ENCODE data around the gene RNU6-7.

The RNU6-7 gene

GRCh38 chr14:32225378-32225920, 23.6 kb downstream of the RNU6-7 start:
- Histone ChIP-seq H3K9me3 (ENCODE audit: control insufficient read depth in 2 of 2, low read length in 2 of 2) (no peaks in the 10 kb centered on the region), H3K27ac (ENCODE audit: low read depth in 2 of 2, low read length in 2 of 2) (no peak overlapping the region), H3K4me3 (ENCODE audit: low read length in 2 of 2) (no peak overlapping the region), H3K36me3 (ENCODE audit: control insufficient read depth in 2 of 2, insufficient read depth in 2 of 2, low read length in 2 of 2) (no peaks in the 10 kb centered on the region), H3K9ac (ENCODE audit: low read depth in 1 of 2, low read length in 2 of 2) (no peak overlapping the region), H3K27me3 (ENCODE audit: control insufficient read depth in 2 of 2, insufficient read depth in 2 of 2, low read length in 2 of 2) (no peaks in the 10 kb centered on the region), H3K4me1 (ENCODE audit: control insufficient read depth in 2 of 2, insufficient read depth in 2 of 2, low read length in 2 of 2) (peaks cover 0 to 3% of the 10 kb centered on the region in 2 donors)

GRCh38 chr14:32226056-32226455, 24.2 kb downstream of the RNU6-7 start:
- H3K4me3 ChIP-seq (ENCODE audit: low read length in 2 of 2), result no peak overlapping the region
- no peaks in the 10 kb centered on the region for H3K27me3 ChIP-seq (ENCODE audit: control insufficient read depth in 2 of 2, insufficient read depth in 2 of 2, low read length in 2 of 2)
- no peak overlapping the region for H3K27ac ChIP-seq (ENCODE audit: low read depth in 2 of 2, low read length in 2 of 2)
- peaks cover 0 to 3% of the 10 kb centered on the region in 2 donors for H3K4me1 ChIP-seq (ENCODE audit: control insufficient read depth in 2 of 2, insufficient read depth in 2 of 2, low read length in 2 of 2)
- H3K9me3 ChIP-seq (ENCODE audit: control insufficient read depth in 2 of 2, low read length in 2 of 2), result no peaks in the 10 kb centered on the region
- no peak overlapping the region for H3K9ac ChIP-seq (ENCODE audit: low read depth in 1 of 2, low read length in 2 of 2)
- no peaks in the 10 kb centered on the region for H3K36me3 ChIP-seq (ENCODE audit: control insufficient read depth in 2 of 2, insufficient read depth in 2 of 2, low read length in 2 of 2)

- Histone ChIP-seq H3K4me1 (ENCODE audit: control insufficient read depth in 2 of 2, insufficient read depth in 2 of 2, low read length in 2 of 2) (no peaks in the 10 kb centered on the region), H3K4me3 (ENCODE audit: low read length in 2 of 2) (no peak overlapping the region), H3K27me3 (ENCODE audit: control insufficient read depth in 2 of 2, insufficient read depth in 2 of 2, low read length in 2 of 2) (no peaks in the 10 kb centered on the region), H3K9me3 (ENCODE audit: control insufficient read depth in 2 of 2, low read length in 2 of 2) (no peaks in the 10 kb centered on the region), H3K9ac (ENCODE audit: low read depth in 1 of 2, low read length in 2 of 2) (no peak overlapping the region), H3K36me3 (ENCODE audit: control insufficient read depth in 2 of 2, insufficient read depth in 2 of 2, low read length in 2 of 2) (no peaks in the 10 kb centered on the region), H3K27ac (ENCODE audit: low read depth in 2 of 2, low read length in 2 of 2) (no peak overlapping the region)
Observed at GRCh38 chr14:32230181-32230580, 28.3 kb downstream of the RNU6-7 start.

- H3K9ac ChIP-seq (ENCODE audit: low read depth in 1 of 2, low read length in 2 of 2), result no peak overlapping the region
- no peaks in the 10 kb centered on the region for H3K4me1 ChIP-seq (ENCODE audit: control insufficient read depth in 2 of 2, insufficient read depth in 2 of 2, low read length in 2 of 2)
- H3K27ac ChIP-seq (ENCODE audit: low read depth in 2 of 2, low read length in 2 of 2), result no peak overlapping the region
- H3K27me3 ChIP-seq (ENCODE audit: control insufficient read depth in 2 of 2, insufficient read depth in 2 of 2, low read length in 2 of 2), result no peaks in the 10 kb centered on the region
- no peaks in the 10 kb centered on the region for H3K9me3 ChIP-seq (ENCODE audit: control insufficient read depth in 2 of 2, low read length in 2 of 2)
- H3K36me3 ChIP-seq (ENCODE audit: control insufficient read depth in 2 of 2, insufficient read depth in 2 of 2, low read length in 2 of 2), result no peaks in the 10 kb centered on the region
- H3K4me3 ChIP-seq (ENCODE audit: low read length in 2 of 2), result no peak overlapping the region
Observed at GRCh38 chr14:32230695-32231280, 28.9 kb downstream of the RNU6-7 start.

- no peaks in the 10 kb centered on the region for H3K27me3 ChIP-seq (ENCODE audit: control insufficient read depth in 2 of 2, insufficient read depth in 2 of 2, low read length in 2 of 2)
- H3K9ac ChIP-seq (ENCODE audit: low read depth in 1 of 2, low read length in 2 of 2), result no peak overlapping the region
- H3K36me3 ChIP-seq (ENCODE audit: control insufficient read depth in 2 of 2, insufficient read depth in 2 of 2, low read length in 2 of 2), result no peaks in the 10 kb centered on the region
- H3K27ac ChIP-seq (ENCODE audit: low read depth in 2 of 2, low read length in 2 of 2), result no peak overlapping the region
- H3K9me3 ChIP-seq (ENCODE audit: control insufficient read depth in 2 of 2, low read length in 2 of 2), result no peaks in the 10 kb centered on the region
- no peak overlapping the region for H3K4me3 ChIP-seq (ENCODE audit: low read length in 2 of 2)
- H3K4me1 ChIP-seq (ENCODE audit: control insufficient read depth in 2 of 2, insufficient read depth in 2 of 2, low read length in 2 of 2), result no peaks in the 10 kb centered on the region
Observed at GRCh38 chr14:32232481-32232880, 30.6 kb downstream of the RNU6-7 start.

GRCh38 chr14:32233260-32233659, 31.4 kb downstream of the RNU6-7 start:
- Histone ChIP-seq H3K36me3 (ENCODE audit: control insufficient read depth in 2 of 2, insufficient read depth in 2 of 2, low read length in 2 of 2) (no peaks in the 10 kb centered on the region), H3K27me3 (ENCODE audit: control insufficient read depth in 2 of 2, insufficient read depth in 2 of 2, low read length in 2 of 2) (no peaks in the 10 kb centered on the region), H3K4me1 (ENCODE audit: control insufficient read depth in 2 of 2, insufficient read depth in 2 of 2, low read length in 2 of 2) (no peaks in the 10 kb centered on the region)

GRCh38 chr14:32244404-32244803, 42.6 kb downstream of the RNU6-7 start:
- Histone ChIP-seq H3K4me1 (ENCODE audit: control insufficient read depth in 2 of 2, insufficient read depth in 2 of 2, low read length in 2 of 2) (no peaks in the 10 kb centered on the region), H3K36me3 (ENCODE audit: control insufficient read depth in 2 of 2, insufficient read depth in 2 of 2, low read length in 2 of 2) (no peaks in the 10 kb centered on the region), H3K27ac (ENCODE audit: low read depth in 2 of 2, low read length in 2 of 2) (no peak overlapping the region), H3K4me3 (ENCODE audit: low read length in 2 of 2) (no peak overlapping the region), H3K9me3 (ENCODE audit: control insufficient read depth in 2 of 2, low read length in 2 of 2) (no peaks in the 10 kb centered on the region), H3K27me3 (ENCODE audit: control insufficient read depth in 2 of 2, insufficient read depth in 2 of 2, low read length in 2 of 2) (no peaks in the 10 kb centered on the region), H3K9ac (ENCODE audit: low read depth in 1 of 2, low read length in 2 of 2) (no peak overlapping the region)

More at GRCh38 chr14:32233260-32233659, 31.4 kb downstream of the RNU6-7 start:
- H3K4me3 ChIP-seq (ENCODE audit: low read length in 2 of 2), result no peak overlapping the region
- H3K9me3 ChIP-seq (ENCODE audit: control insufficient read depth in 2 of 2, low read length in 2 of 2), result no peaks in the 10 kb centered on the region
- no peak overlapping the region for H3K27ac ChIP-seq (ENCODE audit: low read depth in 2 of 2, low read length in 2 of 2)
- no peak overlapping the region for H3K9ac ChIP-seq (ENCODE audit: low read depth in 1 of 2, low read length in 2 of 2)

GRCh38 chr14:32246751-32247150, 44.9 kb downstream of the RNU6-7 start:
- Histone ChIP-seq H3K9me3 (ENCODE audit: control insufficient read depth in 2 of 2, low read length in 2 of 2) (no peaks in the 10 kb centered on the region), H3K4me3 (ENCODE audit: low read length in 2 of 2) (no peak overlapping the region), H3K9ac (ENCODE audit: low read depth in 1 of 2, low read length in 2 of 2) (no peak overlapping the region), H3K4me1 (ENCODE audit: control insufficient read depth in 2 of 2, insufficient read depth in 2 of 2, low read length in 2 of 2) (no peaks in the 10 kb centered on the region), H3K27ac (ENCODE audit: low read depth in 2 of 2, low read length in 2 of 2) (no peak overlapping the region), H3K27me3 (ENCODE audit: control insufficient read depth in 2 of 2, insufficient read depth in 2 of 2, low read length in 2 of 2) (no peaks in the 10 kb centered on the region), H3K36me3 (ENCODE audit: control insufficient read depth in 2 of 2, insufficient read depth in 2 of 2, low read length in 2 of 2) (no peaks in the 10 kb centered on the region)

GRCh38 chr14:32249371-32249770, 47.5 kb downstream of the RNU6-7 start:
- Histone ChIP-seq H3K27ac (ENCODE audit: low read depth in 2 of 2, low read length in 2 of 2) (no peak overlapping the region), H3K4me1 (ENCODE audit: control insufficient read depth in 2 of 2, insufficient read depth in 2 of 2, low read length in 2 of 2) (peaks cover 0 to 3% of the 10 kb centered on the region in 2 donors), H3K4me3 (ENCODE audit: low read length in 2 of 2) (no peak overlapping the region), H3K27me3 (ENCODE audit: control insufficient read depth in 2 of 2, insufficient read depth in 2 of 2, low read length in 2 of 2) (no peaks in the 10 kb centered on the region), H3K9ac (ENCODE audit: low read depth in 1 of 2, low read length in 2 of 2) (no peak overlapping the region), H3K36me3 (ENCODE audit: control insufficient read depth in 2 of 2, insufficient read depth in 2 of 2, low read length in 2 of 2) (no peaks in the 10 kb centered on the region), H3K9me3 (ENCODE audit: control insufficient read depth in 2 of 2, low read length in 2 of 2) (no peaks in the 10 kb centered on the region)

- H3K9ac ChIP-seq (ENCODE audit: low read depth in 1 of 2, low read length in 2 of 2), result no peak overlapping the region
- no peaks in the 10 kb centered on the region for H3K9me3 ChIP-seq (ENCODE audit: control insufficient read depth in 2 of 2, low read length in 2 of 2)
- H3K4me3 ChIP-seq (ENCODE audit: low read length in 2 of 2), result no peak overlapping the region
- no peaks in the 10 kb centered on the region for H3K27me3 ChIP-seq (ENCODE audit: control insufficient read depth in 2 of 2, insufficient read depth in 2 of 2, low read length in 2 of 2)
- no peak overlapping the region for H3K27ac ChIP-seq (ENCODE audit: low read depth in 2 of 2, low read length in 2 of 2)
- no peaks in the 10 kb centered on the region for H3K36me3 ChIP-seq (ENCODE audit: control insufficient read depth in 2 of 2, insufficient read depth in 2 of 2, low read length in 2 of 2)
- H3K4me1 ChIP-seq (ENCODE audit: control insufficient read depth in 2 of 2, insufficient read depth in 2 of 2, low read length in 2 of 2), result peaks cover 0 to 3% of the 10 kb centered on the region in 2 donors
Observed at GRCh38 chr14:32249780-32250179, 47.9 kb downstream of the RNU6-7 start.
